Frontal cortex (tissue), 4 donors: Measurements from ENCODE around the gene USP17L10. TPM values are rescaled to one million over a fixed set of nuclear protein-coding genes. Genes with fewer than 3 reads are reported as not detected.
"Not testable (repeated sequence)": the region's sequence is repeated elsewhere in the genome, so short reads cannot be mapped to it uniquely, and the experiment has no call there.

Source experiments
- DNase-seq, 2 donors: peaks; one replicate each; pipeline ENCODE4 v3.0.0; 2012; ENCODE audit warnings: low spot score in 2 of 2
- FAIRE-seq: peaks from 2 replicates; lab custom pipeline; 2012; peaks lifted over from hg19 to GRCh38; lab: Jason Lieb, UNC
- total RNA-seq: library from RNA; depleted of rRNA; stranded (reverse); fragments of >200 nt; gene quantifications from one replicate; pipeline ENCODE4 v1.2.3, GENCODE V29; 2014
- donor health status: control.
- donor health status: control.
- donor health status: control.

USP17L10 gene
- total RNA-seq, result not detected

DNA sequence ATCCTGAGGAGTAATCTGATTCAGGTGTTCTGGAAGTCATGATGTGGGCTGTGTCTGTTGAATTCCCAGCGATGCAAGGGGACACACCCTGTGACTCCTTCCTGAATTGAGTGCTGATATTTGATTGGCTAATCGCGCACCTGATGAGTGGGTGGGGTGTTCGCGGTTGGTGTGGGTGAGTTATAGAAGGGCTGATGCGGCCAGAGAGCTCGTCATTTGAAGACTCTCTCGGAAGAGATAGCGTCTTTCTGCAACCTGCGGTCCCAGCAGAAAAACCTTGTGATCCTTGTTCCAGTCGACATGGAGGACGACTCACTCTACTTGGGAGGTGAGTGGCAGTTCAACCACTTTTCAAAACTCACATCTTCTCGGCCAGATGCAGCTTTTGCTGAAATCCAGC, at the start of gene USP17L10:
USP17L10 (plus strand) TSS at position 301 of the 400 bp plus-strand sequence; CDS start at position 301, 0 bp downstream.
- not testable (repeated sequence) for FAIRE-seq, DNase-seq

GRCh38 chr4:9165990-9166389, 44.5 kb upstream of the USP17L10 start:
- DNase-seq, FAIRE-seq: not testable (repeated sequence)

DNA sequence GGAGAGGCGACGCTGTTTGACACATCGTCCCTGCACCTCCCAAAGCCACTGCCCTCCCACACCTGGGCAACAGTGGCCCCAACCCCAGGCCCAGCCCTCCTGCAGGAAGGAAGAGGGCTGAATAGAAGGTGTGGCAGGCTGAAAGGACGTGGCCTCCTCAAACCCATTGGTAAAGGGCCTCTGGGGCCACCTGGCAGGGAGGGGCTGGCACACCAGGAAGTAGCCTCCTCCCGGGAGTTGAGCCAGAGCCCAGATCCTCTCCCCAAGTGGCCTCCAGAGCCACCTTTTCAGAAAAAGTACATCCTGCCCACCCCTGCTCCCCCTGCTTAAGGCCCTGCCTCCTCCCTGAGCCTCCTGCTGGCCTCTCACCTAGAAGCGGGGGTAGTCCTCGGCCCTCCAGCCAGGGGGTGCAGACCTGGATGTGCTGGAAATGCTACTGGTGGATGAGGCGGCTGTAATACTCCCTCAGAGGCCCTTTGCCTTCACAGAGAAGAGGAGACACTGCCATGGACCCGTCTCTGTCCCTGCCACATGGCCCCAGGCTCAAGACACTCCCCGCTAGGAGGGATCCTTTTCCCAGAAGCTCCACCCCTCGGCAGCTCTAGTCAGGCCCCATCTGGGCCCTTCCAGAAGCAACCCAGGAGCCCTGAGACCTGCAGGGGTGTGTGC, 40.5 kb upstream of the USP17L10 start, which contains the start of gene FAM90A26:
FAM90A26 (plus strand) TSS at position 619 of the 669 bp plus-strand sequence. CDS start 2,764 bp downstream, outside the sequence.
- DNase-seq, FAIRE-seq: not testable (repeated sequence)

DNA sequence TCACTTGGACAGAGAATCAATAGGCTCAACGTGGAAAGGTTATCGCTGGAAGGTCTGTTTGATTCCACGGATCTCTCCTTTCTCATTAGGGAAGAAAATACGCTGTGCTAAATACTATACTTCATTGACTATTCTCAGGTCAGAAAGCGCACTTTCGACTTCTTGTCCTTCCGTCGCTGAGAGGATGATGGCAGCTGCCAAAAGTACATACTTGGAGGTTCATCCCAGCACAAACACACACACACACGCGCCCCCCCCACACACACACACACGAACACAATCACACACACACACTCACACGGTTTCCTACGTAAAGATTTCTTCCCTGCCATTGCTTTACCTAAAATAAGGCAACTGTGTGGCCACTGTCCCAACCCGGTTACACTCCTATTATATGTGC, 4.2 kb downstream of the USP17L10 start:
- DNase-seq, FAIRE-seq: not testable (repeated sequence)

GRCh38 chr4:9215105-9215504, 4.6 kb downstream of the USP17L10 start, which contains the start of gene USP17L11:
USP17L11 (plus strand) TSS chr4:9215405; CDS start chr4:9215405, 0 bp downstream.
- DNase-seq, FAIRE-seq: not testable (repeated sequence)

DNA sequence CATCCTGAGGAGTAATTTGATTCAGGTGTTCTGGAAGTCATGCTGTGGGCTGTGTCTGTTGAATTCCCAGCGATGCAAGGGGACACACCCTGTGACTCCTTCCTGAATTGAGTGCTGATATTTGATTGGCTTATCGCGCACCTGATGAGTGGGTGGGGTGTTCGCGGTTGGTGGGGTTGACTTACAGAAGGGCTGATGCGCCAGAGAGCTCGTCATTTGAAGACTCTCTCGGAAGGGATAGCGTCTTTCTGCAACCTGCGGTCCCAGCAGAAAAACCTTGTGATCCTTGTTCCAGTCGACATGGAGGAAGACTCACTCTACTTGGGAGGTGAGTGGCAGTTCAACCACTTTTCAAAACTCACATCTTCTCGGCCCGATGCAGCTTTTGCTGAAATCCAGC, 9.4 kb downstream of the USP17L10 start, which contains the start of gene USP17L12:
USP17L12 (plus strand) TSS at position 301 of the 400 bp plus-strand sequence; CDS start at position 301, 0 bp downstream.
- not testable (repeated sequence) for FAIRE-seq, DNase-seq

GRCh38 chr4:9224596-9224995, 14.1 kb downstream of the USP17L10 start, which contains the start of gene USP17L13:
USP17L13 (plus strand) TSS chr4:9224896; CDS start chr4:9224896, 0 bp downstream.
- not testable (repeated sequence) for FAIRE-seq, DNase-seq

GRCh38 chr4:9230249-9230648, 19.8 kb downstream of the USP17L10 start:
- DNase-seq, FAIRE-seq: not testable (repeated sequence)

GRCh38 chr4:9234085-9234484, 23.6 kb downstream of the USP17L10 start, which contains the start of gene USP17L15:
USP17L15 (plus strand) TSS chr4:9234385; CDS start chr4:9234385, 0 bp downstream.
- FAIRE-seq, DNase-seq: not testable (repeated sequence)

DNA sequence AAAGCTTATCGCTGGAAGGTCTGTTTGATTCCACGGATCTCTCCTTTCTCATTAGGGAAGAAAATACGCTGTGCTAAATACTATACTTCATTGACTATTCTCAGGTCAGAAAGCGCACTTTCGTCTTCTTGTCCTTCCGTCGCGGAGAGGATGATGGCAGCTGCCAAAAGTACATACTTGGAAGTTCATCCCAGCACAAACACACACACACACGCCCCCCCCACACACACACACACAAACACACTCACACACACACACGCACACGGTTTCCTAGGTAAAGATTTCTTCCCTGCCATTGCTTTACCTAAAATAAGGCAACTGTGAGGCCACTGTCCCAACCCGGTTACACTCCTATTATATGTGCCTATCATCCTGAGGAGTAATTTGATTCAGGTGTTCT, 28.0 kb downstream of the USP17L10 start:
- not testable (repeated sequence) for DNase-seq, FAIRE-seq

- DNase-seq, FAIRE-seq: not testable (repeated sequence)
These were observed 33.1 kb downstream of the USP17L10 start, which contains the start of gene USP17L17 for GRCh38 chr4:9243579-9243978. USP17L17 (plus strand) TSS chr4:9243879; CDS start chr4:9243879, 0 bp downstream.

GRCh38 chr4:9247953-9248680, 37.7 kb downstream of the USP17L10 start, which contains the start of gene USP17L18:
USP17L18 (plus strand) TSS chr4:9248630; CDS start chr4:9248630, 0 bp downstream.
- FAIRE-seq, DNase-seq: not testable (repeated sequence)

DNA sequence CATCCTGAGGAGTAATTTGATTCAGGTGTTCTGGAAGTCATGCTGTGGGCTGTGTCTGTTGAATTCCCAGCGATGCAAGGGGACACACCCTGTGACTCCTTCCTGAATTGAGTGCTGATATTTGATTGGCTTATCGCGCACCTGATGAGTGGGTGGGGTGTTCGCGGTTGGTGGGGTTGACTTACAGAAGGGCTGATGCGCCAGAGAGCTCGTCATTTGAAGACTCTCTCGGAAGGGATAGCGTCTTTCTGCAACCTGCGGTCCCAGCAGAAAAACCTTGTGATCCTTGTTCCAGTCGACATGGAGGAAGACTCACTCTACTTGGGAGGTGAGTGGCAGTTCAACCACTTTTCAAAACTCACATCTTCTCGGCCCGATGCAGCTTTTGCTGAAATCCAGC, 42.6 kb downstream of the USP17L10 start, which contains the start of gene USP17L19:
USP17L19 (plus strand) TSS at position 301 of the 400 bp plus-strand sequence; CDS start at position 301, 0 bp downstream.
- FAIRE-seq, DNase-seq: not testable (repeated sequence)

DNA sequence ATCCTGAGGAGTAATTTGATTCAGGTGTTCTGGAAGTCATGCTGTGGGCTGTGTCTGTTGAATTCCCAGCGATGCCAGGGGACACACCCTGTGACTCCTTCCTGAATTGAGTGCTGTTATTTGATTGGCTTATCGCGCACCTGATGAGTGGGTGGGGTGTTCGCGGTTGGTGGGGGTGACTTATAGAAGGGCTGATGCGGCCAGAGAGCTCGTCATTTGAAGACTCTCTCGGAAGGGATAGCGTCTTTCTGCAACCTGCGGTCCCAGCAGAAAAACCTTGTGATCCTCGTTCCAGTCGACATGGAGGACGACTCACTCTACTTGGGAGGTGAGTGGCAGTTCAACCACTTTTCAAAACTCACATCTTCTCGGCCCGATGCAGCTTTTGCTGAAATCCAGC, 47.4 kb downstream of the USP17L10 start, which contains the start of gene USP17L20:
USP17L20 (plus strand) TSS at position 301 of the 400 bp plus-strand sequence; CDS start at position 301, 0 bp downstream.
- not testable (repeated sequence) for DNase-seq, FAIRE-seq

Other genes starting within 250 kb of the USP17L10 start
- gene FAM90A26, start 40.2 kb upstream of the USP17L10 start, total RNA-seq, result not detected
- not detected for gene USP17L11, start 4.7 kb downstream of the USP17L10 start, total RNA-seq
- gene USP17L12, start 9.5 kb downstream of the USP17L10 start, total RNA-seq, result not detected
- not detected for gene USP17L13, start 14.2 kb downstream of the USP17L10 start, total RNA-seq
- not detected for gene USP17L15, start 23.7 kb downstream of the USP17L10 start, total RNA-seq
- gene USP17L17, start 33.2 kb downstream of the USP17L10 start, total RNA-seq, result not detected
- not detected for gene USP17L18, start 38.0 kb downstream of the USP17L10 start, total RNA-seq
- not detected for gene USP17L19, start 42.7 kb downstream of the USP17L10 start, total RNA-seq
- not detected for gene USP17L20, start 47.5 kb downstream of the USP17L10 start, total RNA-seq
- not detected for gene USP17L21, start 52.2 kb downstream of the USP17L10 start, total RNA-seq
- gene USP17L22, start 57.0 kb downstream of the USP17L10 start, total RNA-seq, result not detected
- not detected for gene USP17L24, start 114.5 kb downstream of the USP17L10 start, total RNA-seq
- not detected for gene USP17L25, start 119.3 kb downstream of the USP17L10 start, total RNA-seq
- gene USP17L26, start 124.0 kb downstream of the USP17L10 start, total RNA-seq, result not detected
- gene USP17L5, start 128.7 kb downstream of the USP17L10 start, total RNA-seq, result not detected
- not detected for gene USP17L27, start 133.5 kb downstream of the USP17L10 start, total RNA-seq
- gene USP17L28, start 138.2 kb downstream of the USP17L10 start, total RNA-seq, result not detected
- gene USP17L29, start 143.0 kb downstream of the USP17L10 start, total RNA-seq, result not detected
- gene USP17L30, start 152.5 kb downstream of the USP17L10 start, total RNA-seq, result not detected
- not detected for gene DEFB131A, start 233.8 kb downstream of the USP17L10 start, total RNA-seq